Activated effector memory CD4-positive, alpha-beta T cell treated with Interleukin-2 at 50 U/mL for 16 hours (primary cell): ENCODE data around the gene MEX3C.

Experiments
- DNase-seq: peaks from one replicate; pipeline ENCODE4 v3.0.0-alpha.2; 2020

Gene MEX3C

DNA sequence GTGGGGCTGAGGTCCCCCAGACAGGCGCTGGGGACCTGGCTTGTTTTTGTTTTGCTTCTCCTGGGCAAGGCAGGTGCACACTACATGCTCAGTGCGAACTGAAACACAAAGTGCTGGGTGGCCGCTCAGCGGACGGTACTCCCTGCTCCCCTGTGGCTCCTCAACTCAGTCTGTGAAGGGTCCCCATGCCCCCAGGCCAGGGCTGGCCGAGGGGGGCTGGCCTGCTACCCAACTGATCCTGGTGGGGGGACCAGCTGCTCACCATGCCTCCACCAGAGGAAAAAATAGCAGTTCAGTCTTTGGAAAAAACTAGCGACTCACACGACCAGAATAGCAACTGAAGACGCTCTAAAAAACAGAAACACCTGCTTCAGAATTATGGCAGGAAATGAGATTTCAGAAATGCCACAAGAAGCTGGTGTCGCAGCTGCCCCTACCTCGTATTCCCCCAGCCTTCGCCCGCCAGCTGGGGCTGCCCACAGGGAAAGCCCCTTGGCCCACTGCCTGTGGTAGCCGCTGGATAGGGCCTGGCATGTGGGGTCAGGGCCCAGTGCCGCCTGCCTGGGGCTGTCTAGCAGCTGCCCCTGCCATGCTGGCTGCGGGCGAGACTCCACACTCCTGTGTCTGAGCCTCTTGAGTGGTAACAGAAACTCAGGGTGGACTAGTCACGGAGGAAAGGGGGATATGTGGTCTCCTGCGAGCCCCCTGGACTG is 43.7 kb downstream of the MEX3C start:
- peak; percentile 32 for DNase-seq

DNA sequence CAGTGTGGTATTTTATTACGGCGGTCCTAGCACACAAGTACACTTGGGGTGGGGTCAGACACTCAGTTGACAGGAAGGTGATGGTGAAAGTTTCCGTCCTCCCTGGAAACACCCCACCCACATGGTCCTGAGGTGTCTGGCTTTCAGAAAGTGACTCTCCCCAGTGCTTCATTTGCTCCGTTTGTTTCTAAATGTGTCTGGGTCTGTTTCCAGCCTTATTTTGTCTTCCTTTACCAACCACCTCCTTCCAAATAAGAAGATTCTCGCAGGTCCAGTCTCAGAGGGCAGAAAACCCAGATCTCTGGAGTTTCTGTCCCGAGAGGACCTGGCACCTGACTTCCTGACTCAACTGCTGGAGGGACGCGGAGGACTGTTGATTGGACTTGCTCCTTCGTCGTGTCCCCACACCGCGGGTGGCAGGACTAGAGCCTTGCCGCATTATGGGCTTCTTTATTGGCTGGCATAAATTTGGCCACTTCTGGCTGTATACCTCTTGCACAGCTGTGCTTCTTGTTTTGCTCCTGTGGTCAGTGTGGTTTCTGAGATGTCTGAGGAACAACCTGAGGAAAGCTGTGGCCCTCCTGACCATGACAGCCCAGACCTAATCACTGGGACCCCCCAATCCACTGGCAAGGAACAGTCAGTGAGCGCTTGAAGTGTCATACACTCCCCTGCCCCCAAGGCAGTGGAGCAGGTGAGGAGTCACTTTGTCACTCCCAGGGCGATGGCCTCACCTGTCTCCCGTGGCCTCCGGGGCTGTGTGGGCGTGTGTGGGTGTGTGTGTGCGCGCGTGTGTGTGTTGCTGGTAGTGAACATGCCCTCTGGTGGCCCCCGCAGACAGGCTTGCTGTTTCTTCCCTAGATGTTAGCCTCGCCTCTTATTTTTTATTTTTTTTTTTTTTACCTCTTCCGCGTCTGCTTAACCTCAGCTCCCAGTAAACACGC is 45.6 kb downstream of the MEX3C start:
- peak; percentile 44 for DNase-seq

DNA sequence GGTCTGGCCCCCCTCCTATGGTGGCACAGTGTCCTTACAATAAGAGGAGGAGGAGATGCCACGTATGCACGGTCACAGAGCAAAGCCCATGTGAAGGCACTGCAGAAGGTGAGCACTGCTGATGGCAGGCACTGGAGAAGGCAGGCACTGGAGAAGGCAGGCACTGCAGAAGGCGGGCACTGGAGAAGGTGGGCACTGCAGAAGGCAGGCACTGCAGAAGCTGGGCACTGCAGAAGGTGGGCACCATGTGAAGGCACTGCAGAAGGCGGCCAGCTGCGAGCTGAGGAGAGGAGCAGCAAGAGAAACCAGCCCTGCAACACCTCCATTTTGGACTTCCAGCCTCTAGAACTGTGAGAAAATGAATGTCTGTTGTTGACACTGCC is 46.3 kb downstream of the MEX3C start:
- DNase-seq: no peak

DNA sequence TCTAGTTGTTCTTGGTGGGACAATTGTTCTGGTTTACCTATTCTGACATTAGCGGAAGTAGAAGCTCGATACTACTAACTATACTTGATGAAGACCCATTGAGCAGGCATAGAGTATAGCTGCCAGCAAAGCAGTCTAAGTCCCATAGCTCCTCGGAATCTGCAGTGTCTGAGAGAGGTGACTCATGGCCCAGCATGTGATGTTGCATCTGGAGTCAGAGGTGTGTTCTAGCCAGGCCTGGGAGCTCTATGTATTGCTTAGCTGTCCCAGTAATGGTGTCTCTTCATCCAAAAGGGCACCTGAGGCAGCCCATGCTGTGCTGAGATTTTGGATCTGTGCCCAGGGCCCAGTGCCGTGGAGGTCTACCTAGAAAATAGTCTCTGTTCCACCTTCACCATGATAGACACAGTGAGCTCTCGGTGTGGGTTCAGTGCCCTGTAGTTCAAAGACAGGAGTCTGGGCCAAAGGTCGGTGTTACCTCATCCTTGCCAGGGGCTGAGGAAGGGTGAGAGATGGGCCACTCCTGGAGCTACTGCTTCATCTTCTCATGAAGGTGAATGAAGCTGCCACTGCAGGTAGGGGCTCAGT is 47.3 kb downstream of the MEX3C start:
- no peak for DNase-seq

DNA sequence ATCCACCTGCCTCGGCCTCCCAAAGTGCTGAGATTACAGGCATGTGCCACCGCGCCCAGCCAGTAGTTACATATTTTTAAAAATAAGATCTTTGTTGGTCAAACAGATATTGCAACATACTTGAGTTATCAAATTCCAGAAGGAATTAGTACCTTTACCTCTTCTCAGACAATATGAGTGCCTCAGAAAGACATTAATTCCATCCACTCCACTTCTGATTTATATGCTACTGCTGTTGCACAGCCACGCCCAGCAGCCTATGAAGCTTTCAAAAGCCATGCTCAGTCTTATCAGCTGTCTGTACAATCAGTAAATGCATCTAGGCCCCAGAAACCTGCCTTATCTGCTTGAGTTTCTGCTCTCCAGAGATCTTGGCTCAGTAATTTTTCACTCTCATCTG is 47.8 kb downstream of the MEX3C start:
- no peak for DNase-seq

DNA sequence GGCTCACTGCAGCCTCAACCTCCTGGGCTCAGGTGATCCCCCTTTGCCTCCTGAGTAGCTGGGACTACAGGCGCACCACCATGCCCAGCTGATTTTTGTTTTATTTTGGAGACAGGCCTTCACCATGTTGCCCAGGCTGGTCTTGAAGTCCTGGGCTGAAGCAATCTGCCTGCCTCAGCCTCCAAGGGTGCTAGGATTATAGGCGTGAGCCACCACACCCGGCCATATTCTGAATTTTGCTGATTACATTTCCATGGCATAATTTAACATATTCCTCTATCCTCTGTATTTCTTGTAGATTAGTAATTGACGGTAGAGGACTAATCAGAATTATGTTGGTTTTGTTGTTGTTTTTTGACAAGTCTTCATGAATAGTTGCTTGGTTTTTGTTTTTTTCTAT is 50.6 kb downstream of the MEX3C start:
- DNase-seq: no peak

DNA sequence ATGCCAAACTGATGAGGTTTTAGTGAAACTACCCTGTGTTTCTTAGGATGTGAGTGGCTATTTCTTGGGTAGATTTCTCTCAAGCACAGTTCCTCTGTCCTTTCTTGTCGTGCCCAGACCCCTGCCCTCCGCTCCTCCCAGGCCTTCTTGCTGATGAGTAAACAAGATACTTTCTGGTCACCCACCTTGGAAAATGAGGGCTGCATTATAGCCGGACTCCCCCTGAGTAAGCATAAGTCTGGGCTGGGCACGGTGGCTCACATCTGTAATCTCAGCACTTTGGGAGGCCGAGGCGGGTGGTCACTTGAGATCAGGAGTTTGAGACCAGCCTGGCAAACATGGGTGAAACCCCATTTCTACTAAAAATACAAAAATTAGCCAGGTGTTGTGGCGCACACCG is 58.5 kb downstream of the MEX3C start:
- DNase-seq: no peak

DNA sequence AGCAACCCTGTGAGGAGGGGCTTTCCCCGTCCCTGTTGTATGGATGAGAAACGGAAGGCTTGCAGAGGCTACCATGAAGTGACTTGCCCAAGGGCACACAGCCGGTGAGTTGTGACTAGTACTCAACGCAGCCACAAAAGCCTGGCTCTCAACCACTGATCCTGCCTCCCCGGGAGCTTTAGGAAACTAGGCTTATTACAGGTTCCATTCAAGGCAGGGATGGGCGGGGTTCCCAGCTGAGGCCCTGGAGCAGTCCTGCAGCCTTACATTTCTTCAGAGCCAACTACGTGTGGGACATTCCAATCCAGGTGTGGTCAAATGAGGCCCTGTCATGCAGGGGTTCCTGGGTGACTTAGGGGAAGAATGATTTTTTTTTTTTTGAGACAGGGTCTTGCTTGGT is 59.6 kb downstream of the MEX3C start:
- no peak for DNase-seq

DNA sequence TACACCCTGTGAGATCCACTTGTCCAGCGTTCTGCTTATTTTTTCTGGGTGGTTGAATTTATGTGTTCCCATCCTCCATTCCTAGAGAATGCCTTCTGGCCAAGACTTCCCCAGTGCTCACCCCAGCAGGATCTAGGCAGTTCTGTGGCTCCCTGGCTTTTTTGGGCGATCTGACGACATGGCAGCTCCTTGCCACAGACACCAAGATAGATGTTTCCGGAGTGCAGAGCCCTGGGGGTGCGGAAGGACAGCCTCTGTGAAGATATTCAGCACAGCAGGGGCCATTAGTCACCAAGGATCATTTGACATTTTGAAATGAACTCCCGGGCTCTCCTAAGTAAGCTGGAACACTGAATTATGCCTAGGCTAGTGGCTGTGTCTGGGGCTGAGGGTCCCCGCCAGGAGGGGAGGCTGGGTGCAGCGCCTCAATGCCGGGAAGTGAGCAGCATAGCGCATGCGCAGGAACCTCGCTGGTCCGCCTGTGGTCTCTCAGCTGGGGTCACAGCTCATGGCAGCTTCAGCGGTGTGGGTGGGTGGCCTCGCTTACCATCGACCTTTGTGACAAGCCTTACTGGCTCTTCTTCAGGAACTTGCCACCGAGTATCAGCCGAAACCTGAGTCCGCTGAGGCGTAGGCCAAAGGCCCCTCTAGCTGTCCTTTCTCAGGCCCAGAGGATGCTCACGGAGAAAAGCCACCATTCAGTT is 60.3 kb downstream of the MEX3C start:
- no peak for DNase-seq

DNA sequence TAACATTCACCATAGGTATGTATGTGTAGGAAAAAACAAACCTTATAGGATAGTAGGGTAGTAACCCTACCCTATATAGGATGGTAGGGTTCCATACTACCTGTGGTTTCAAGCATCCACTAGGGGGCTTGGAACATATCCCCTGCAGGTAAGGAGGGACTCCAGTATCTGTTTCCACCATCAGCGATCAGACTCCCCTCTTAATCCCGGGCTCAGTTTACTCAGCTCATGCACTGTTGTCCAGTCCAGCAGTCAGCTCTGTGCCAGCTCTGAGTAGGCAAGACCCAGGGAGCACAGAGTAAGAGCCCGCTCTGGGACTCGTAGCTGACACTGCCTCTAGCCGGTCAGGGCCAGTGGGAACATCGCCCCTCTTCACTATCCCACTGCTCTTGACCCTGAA is 61.7 kb downstream of the MEX3C start:
- DNase-seq: no peak

DNA sequence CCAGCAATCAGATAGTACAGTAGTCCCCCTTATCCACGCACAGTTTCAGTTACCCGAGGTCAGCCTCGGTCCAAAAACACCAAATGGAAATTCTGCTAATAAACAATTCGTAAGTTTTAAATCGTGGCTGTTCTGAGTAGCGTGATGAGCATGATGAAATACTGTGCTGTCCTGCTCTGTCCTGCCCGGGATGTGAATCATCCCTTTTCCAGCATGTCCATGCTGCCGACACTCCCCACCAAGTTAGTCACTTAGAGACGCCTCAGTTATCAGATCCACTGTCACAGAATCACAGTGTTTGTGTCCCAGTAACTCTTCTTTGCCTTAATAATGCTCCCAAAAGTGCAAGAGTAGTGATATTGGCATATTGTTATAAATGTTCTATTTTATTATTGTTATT is 62.1 kb downstream of the MEX3C start:
- no peak for DNase-seq

DNA sequence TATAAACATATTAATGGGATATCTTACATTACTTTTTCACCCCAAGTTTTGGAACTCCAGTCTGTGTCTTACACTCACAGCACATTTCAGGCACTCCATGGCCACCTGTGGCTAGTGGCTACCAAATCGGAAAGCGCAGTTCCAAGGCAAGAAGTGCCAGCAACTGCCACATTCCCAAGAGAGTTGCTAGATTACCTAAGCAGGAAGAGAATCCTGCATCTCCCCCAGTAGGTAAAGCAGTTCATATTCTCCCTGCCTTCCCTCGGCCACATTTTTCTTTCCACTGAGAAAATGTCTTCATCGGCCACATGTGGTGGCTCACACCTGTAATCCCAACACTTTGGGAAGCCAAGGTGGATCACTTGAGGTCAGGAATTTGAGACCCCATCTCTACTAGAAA is 62.8 kb downstream of the MEX3C start:
- no peak for DNase-seq

DNA sequence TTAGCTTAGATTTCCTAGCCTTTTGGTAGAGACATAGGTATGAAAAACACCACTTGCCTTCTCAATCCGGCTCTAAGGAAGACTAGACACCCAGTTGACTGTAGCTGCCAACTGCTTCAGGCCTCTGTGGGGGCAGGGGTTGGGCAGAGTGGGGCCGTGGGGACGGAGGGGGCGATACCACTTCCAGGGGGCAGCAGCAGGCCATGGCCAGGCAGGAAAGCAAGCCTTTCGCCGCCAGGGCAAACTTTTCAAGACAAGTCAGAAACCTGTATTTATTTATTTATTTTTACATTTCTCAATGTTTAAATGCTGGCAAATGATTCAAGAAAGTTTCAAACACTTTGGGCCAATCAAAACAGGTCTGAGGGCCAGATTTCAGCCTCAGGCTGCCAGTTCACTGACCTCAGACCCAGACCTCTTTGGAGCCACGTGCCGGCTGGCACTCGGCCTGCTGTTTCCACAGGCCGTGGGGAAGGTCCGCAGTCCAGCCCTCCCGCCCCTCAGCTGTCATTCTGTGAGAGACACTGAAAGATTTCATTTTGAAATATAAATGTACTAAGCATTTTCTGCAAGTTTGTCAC is 63.8 kb downstream of the MEX3C start:
- DNase-seq: no peak

DNA sequence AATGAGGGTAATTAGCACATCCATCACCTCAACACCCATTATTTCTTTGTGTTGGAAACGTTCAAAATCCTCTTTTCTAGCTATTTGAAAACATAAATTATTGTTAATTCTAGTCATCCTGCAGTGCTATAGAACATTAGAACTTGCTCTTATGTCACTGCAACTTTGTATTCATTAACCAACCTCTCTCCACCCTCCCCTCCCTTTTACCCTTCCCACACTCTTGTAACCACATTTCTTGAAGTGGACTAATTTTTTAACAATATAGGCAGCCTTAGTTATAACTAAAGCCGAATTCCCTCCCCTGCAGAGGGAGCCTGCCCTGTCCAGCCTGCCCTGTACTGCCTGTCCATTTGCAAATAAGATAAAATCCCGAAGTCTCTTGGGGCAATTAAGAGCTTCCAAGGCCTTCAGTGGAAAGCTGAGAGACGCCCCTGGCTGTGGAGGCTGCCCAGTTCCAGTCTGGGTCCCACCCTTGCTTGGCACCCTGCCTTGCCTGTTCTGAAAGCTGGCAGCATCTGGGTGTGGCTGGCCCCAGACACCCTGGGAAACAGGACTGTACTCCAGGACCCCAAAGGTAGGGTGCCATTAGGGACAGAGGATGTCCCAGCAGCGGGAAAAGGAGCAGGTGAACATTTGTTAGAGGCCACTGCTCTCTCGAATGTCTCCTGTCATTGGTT is 65.1 kb downstream of the MEX3C start:
- DNase-seq: no peak

DNA sequence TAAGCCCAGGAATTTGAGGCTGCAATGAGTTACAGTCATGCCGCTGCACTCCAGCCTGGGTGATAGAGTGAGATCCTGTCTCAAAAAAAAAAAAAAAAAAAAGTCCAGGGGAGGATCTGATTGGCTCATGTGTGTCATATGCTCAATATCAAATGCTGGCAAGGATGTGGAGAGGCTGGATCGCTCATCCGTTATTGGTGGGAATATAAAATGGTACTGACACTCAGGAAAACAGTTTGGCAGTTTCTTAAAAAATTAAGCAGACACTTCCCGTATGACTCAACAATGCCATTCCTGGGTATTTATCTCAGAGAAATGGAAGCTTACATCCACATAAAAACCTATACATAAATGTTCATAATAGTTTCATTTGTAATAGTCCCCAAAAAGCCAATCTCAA is 68.9 kb downstream of the MEX3C start:
- DNase-seq: no peak

DNA sequence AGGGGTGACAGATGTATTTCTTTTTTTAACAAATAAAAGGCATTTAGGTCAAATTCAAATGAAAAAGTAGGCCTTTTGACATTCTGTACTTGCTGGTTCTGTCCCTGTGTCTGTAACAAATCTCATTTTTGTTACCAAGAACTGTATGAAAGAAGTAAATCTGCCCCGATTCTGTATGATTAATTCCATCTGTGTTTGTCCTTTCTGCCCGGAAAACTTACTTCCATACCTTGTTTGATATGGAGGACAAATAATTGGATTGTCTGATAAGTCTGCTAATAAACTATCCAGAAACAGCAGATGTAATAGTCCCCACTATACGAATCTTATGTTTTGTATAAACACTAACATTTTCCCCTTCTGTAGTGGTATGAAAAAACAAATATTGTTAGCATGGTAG is 69.8 kb downstream of the MEX3C start:
- DNase-seq: no peak

DNA sequence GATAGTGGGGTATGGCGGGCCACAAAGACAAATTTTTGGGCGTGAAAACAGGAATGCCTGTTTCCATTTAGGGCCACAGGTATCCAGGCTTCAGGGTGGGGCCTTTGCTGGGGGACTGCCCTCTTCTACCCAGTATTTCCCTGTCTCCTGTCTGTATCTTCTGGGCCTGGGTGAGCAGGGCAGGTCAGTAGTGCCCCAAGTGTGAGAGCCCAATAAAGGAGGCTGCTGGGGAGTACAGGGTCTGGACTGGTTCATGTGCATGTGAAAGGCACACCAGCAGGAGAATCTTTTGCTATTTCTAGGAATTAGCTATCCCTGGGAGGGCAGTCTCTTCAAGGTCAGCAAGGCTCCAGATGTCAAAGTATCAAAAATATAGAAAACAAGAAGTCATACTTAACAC is 71.5 kb downstream of the MEX3C start:
- DNase-seq: no peak
